Lower leg skin (tissue), 4 donors: ENCODE results near the gene PRCD. TPM values are rescaled to one million over a fixed set of nuclear protein-coding genes. Genes with fewer than 3 reads are reported as not detected.

ENCODE experiments used
- DNase-seq, 2 donors: peaks; one replicate each; pipeline ENCODE4 v3.0.0-alpha.2; 2019; ENCODE audit warnings: low spot score in 2 of 2
- H3K4me3 ChIP-seq: fragments of 200-600 bp; sonication (generic); 2 replicates; pipeline ENCODE4 v1.5.1; 2017; ENCODE audit warnings: mild to moderate bottlenecking, low read depth; ENCODE audit not compliant: poor library complexity, severe bottlenecking
- POLR2A ChIP-seq, 2 donors: fragments of 450-650 bp; IDR thresholded peaks; one replicate each; pipeline ENCODE4 v1.6.1; 2016 to 2017; ENCODE audit warnings: antibody characterized with exemption in 2 of 2, mild to moderate bottlenecking in 1 of 2, moderate library complexity in 1 of 2
- WGBS, 2 donors: methylation state at CpG; one replicate each; pipeline ENCODE4 v1.1.5; 2018; 5-methylcytosine and 5-hydroxymethylcytosine counted together
- intact Hi-C: fragments of 100-400 bp; cut with DNase I; formaldehyde crosslinking; loops from one replicate; pipeline ENCODE4 v1.15.0; 2023; ENCODE audit warnings: low total_unique reads
- total RNA-seq, 4 donors: library from RNA; depleted of rRNA; stranded (reverse); fragments of >200 nt; gene quantifications; one replicate each; pipeline ENCODE4 v1.1.0, GENCODE V29; 2016
- TF ChIP-seq, protein P1 (sequence below), 3 donors: fragments of 450-650 bp; IDR thresholded peaks; one replicate each; pipeline ENCODE4 v1.5.1; 2016; ENCODE audit warnings: antibody characterized with exemption in 3 of 3, mild to moderate bottlenecking in 3 of 3, moderate library complexity in 2 of 3

Gene PRCD
- total RNA-seq, 4 donors from 2014 or later, result 0.42 to 7.5 (median 4.0) TPM

DNA sequence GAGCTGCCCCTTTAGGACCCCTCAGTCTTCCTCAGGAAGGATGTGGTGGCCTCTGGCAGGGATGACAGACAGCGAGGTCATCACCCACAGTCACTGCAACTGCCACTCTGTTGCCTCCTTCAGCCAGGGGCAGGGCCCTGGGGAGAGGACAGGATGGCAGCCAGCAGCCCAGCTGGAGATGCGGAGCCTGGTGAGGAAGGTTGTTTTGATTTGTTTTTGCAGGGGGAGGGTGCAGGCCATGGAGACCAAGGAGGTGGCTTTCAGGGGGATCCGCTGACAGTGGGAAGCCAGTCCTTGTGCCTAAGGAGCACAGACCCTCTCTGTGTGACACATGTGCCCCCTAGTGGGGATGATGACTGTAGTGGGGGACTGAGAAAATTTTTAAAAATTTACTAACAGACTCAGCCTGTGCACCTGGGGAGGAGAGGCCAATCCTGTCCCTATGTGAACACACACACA lies 7.4 kb downstream of the PRCD start:
- no peak overlapping the region for H3K4me3 ChIP-seq
- 45 to 66% methylated on average over 3 of the region's 3 CpGs for whole genome bisulfite sequencing, 2 donors
- intact Hi-C loops, result no loop called here
- TF ChIP-seq, protein P1, sequence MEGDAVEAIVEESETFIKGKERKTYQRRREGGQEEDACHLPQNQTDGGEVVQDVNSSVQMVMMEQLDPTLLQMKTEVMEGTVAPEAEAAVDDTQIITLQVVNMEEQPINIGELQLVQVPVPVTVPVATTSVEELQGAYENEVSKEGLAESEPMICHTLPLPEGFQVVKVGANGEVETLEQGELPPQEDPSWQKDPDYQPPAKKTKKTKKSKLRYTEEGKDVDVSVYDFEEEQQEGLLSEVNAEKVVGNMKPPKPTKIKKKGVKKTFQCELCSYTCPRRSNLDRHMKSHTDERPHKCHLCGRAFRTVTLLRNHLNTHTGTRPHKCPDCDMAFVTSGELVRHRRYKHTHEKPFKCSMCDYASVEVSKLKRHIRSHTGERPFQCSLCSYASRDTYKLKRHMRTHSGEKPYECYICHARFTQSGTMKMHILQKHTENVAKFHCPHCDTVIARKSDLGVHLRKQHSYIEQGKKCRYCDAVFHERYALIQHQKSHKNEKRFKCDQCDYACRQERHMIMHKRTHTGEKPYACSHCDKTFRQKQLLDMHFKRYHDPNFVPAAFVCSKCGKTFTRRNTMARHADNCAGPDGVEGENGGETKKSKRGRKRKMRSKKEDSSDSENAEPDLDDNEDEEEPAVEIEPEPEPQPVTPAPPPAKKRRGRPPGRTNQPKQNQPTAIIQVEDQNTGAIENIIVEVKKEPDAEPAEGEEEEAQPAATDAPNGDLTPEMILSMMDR (IDR thresholded peaks at IDR 0.05), result peak in 1 of 3 donors; percentile 70
- no peak for TF ChIP-seq POLR2A (IDR thresholded peaks at IDR 0.05)
- DNase-seq, result peak in 1 of 2 donors; percentile 87

DNA sequence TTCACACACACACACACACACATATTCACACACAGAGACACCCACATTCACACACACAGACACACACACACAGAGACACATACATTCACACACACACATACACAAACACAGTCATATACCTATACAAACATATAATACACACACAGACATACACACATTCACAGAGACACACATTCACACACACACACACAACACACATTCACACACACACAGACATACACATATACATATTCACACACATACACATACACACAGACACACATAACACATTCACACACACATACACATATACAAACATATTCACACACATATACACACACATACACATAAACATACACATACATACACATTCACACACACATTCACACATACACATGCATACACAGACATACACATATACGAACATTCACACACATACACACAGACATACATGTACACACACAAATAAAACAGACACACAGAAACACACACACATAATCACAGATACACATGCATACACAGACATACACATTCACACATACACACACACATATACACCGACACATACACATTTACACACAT lies 7.9 kb downstream of the PRCD start:
- intact Hi-C loops, result no loop called here
- no peak for DNase-seq
- no peak overlapping the region for H3K4me3 ChIP-seq
- TF ChIP-seq POLR2A (IDR thresholded peaks at IDR 0.05), result no peak
- TF ChIP-seq, protein P1 (IDR thresholded peaks at IDR 0.05), result no peak
- 80 to 94% methylated on average over 2 of the region's 2 CpGs for WGBS, 2 donors

DNA sequence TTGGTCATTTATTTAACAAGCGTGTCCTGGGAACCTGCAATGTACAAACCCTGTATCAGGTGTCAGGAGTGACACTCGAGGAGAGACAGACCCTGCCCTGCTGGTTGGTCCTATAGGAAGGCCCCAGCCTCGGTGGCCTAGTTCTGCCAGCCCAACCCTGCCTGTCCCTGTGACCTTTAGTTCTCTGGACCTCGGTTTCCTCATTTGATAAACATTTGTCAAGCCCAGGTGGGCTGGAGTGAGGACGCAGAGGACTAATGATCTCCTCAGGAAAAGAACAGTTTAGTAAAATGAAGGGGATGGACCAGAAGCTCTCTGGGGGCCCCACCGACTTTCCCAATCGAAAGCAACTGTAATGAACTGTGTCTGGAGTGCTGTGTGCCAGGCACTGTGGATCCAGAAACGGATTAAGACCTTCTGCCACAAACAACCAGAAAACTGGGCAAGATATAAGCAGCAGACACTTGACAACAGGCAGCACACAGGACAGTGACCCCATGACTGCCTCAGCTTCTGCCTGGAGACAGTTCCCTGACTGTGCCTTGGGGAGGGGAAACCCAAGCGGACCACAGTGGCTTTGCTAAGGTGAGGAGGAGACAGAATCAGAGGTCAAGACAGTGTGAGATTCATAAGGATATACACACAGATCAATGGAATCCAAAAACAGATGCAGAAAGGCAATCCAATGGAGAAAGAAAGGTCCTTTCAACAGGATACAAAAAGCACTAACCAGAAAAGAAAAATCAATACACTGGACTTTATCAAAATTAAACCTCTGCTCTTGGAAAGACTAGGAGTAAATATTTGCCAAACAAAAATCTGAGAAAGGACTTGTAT lies 8.8 kb downstream of the PRCD start:
- TF ChIP-seq POLR2A (IDR thresholded peaks at IDR 0.05), result no peak
- TF ChIP-seq, protein P1 (IDR thresholded peaks at IDR 0.05), result no peak
- H3K4me3 ChIP-seq, result no peak overlapping the region
- intact Hi-C loops, result no loop called here
- 69 to 71% methylated on average over 9 of the region's 9 CpGs for WGBS, 2 donors
- DNase-seq, result no peak

DNA sequence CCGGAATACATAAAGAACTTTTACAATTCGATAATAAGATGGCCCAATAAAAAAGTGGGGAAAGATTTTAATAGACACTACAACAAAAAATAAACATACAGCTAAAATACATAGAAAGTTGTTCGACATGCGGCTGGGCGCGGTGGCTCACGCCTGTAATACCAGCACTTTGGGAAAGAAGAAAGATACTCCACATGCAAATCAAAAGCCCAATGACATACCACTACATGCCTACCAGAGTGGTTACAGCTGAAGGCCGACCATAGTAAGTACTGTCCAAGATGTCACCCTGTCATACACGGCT lies 9.3 kb downstream of the PRCD start:
- TF ChIP-seq POLR2A (IDR thresholded peaks at IDR 0.05), result no peak
- TF ChIP-seq, protein P1 (IDR thresholded peaks at IDR 0.05), result no peak
- no peak for DNase-seq
- 84 to 86% methylated on average over 9 of the region's 9 CpGs for WGBS, 2 donors
- no peak overlapping the region for H3K4me3 ChIP-seq
- intact Hi-C loops, result no loop called here

- intact Hi-C loops, result no loop called here
- no peak for DNase-seq
- TF ChIP-seq, protein P1 (IDR thresholded peaks at IDR 0.05), result no peak
- no peak for TF ChIP-seq POLR2A (IDR thresholded peaks at IDR 0.05)
- WGBS, 2 donors, result 84 to 86% methylated on average over 7 of the region's 7 CpGs
- H3K4me3 ChIP-seq, result no peak overlapping the region
Measured at GRCh38 chr17:76549539-76549938, 9.7 kb downstream of the PRCD start.
